NCI-H2227 (cell line): Measurements from ENCODE around the gene NXPH1.

Experiments
- DNase-seq: peaks from one replicate; lab custom pipeline; 2025; ENCODE audit not compliant: unreplicated experiment; lab: John Stamatoyannopoulos, UW

Gene NXPH1

DNA sequence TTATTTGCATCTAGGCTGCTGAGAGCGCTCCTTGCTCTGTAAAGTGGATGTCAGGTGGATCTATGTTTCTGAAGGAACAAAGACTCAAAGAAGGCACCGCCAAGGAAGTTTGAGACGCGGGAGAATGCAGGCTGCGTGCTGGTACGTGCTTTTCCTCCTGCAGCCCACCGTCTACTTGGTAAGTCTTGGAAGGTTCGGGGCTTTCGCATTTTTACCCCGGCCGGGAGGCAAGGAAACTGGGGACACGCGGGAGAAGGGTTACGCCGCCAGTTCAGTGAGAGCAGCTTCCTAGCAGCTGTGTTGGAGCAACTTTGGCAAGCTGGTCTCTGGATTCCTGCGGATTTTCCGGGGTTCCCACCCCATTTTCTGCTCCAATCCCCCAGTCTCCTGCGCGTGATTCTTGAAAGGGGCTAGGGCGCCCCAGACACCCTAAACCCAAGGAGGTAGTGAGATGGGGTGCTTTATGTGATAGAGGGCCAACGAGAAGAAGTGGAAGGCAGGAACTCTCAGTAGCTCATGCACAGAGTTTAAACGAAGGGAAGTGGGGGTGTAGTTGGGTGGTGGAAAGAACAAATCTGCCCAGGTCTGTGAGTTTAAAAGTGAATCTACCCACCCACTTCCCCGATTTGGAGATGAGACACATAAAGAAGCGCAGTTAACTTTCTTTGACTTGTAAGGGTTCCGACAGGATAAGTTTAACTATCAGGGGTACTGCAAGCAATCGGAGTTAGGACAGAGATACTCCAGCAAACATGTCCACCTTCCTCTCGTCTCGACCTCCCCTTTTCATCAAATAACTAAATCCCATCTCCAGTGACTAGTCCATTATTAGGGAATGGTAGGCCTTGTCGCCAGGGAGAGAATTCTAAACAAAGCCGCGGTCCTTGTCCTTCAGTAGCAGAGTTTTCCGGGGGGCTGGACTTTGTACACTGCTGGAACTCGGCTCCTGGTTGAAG lies 2.5 kb downstream of the NXPH1 start:
- DNase-seq: no peak

DNA sequence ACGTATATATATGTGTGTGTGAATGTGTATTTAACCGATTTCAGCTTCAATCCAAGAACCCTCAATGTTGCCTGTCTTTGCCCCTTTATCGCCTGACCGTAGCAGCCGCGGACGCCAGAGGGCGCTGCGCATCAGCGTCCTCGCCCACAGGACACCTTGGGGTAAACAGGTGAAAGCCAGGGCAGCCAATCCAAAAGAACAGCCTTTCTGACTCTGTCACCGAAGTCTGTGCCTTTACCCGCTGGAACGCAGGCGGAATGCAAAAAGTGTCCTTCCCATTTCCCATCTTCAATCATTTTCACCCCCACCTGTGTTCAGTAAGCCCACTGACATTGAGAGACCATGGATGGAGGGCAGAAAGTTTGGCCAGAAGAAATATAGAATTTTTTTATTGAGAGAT lies 3.6 kb downstream of the NXPH1 start:
- DNase-seq: no peak

DNA sequence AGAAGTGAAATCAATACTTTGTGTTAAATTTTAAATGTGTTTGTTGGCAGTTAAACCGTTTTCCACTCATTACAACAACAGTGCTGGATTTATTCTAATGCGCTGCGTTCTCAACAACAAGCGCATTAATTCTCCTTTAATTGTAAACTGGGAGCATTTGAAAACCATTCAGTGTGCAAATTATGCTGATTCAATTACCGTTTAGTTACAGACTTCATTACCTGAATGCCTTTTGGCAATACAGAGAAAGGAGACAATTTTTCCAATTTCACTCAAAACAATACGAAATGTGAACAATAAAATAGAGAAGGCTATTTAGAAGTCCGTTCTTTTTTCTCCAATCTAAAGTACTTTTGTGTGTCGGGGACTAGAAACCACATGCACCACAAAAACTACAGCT lies 4.2 kb downstream of the NXPH1 start:
- DNase-seq: no peak

DNA sequence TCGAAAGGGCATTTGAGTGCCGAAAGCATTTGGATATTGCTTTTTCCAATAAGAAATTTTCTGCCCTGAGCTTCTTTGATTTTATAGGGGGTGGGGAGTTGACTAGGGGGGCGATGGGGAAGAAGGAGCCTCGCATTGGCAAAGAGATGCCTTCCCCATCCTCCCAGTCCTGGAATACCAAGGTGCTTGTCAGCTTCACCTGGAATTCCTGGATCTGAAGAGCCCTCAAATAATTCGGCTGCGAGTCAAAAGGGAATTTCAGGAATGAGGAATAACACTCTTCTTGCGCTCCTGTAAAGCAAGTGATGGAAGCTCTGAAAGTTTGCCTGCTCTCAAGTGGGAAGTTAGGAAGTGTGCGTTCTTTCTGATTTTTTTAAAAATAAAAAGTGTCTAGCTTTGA lies 7.3 kb downstream of the NXPH1 start:
- no peak for DNase-seq

DNA sequence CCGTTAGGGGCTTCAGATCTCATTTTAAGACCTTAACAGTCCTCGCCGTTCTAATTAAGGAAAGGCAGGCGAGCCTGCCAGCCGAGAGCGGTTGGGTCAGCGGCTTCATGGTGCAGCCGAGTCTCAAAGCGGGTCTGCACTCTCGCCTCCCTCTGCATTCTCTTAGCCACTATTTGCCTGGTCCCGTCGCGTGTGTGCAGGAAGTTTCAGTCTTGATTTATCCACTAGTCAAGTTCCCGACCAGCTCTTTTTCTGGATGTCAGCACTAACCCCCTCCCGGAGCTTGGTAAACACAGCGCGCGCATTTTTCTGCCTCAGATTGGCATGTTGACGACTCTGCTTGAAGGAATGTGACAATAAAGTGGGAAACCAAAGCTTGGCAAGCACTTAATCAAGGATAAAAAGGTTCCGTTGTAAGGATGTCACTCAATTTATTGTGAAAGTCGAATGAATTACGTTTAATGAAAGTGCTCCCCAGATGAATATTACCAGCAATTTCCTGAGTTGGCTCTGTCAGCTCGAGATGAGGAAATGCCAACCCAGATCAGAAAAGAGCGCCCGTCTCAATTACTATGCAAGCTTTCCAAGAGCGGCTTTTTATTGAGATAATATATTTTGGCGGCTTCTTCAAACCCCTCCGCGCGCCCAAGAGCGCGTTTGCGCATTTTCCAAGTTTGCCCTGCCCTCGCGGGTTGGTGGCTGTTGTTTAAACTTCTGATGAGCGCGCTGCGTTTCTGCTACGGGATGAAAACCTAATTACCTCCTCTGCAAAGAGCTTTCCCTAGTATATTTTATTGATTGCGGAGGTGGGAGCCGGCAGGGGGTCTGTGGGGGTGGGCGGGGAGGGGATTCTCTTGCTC lies 7.9 kb downstream of the NXPH1 start:
- peak; percentile 71 for DNase-seq

DNA sequence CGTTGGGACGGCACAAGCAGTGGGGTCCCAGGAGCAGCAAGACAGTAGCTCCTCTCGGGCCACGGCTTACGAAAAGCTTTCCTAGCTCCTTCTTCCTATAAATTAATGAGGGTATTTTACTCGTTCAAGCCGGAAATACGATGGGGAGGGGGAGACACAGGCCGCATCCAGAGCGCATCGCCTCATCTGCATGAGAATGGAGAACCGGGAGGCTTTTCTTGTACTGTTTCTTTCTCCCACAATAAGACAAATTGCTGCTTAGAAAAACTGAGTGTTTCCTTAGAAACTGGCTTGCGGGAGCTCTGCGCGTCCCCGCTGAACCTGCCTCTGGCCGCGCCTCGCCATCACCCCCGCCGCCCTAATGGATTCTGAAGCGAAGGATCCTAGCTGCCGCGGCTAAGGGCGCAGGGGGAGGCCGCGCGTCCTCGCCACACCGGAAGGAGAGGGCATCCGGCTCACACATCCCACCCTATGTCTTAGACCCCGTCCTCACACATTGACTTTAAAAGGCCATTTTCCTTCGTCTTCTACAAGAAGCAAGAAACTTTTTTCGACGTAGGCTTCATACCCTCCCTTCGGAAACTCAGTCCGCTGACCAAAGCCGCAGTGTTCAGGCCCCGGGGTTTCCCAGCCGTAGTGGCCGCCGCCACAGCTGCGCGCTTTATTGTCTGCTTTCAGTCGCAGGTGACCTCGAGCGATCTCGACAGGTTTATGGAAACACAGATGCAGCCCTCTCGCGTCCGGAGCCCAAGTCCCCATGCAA lies 8.8 kb downstream of the NXPH1 start:
- DNase-seq: peak; percentile 77

DNA sequence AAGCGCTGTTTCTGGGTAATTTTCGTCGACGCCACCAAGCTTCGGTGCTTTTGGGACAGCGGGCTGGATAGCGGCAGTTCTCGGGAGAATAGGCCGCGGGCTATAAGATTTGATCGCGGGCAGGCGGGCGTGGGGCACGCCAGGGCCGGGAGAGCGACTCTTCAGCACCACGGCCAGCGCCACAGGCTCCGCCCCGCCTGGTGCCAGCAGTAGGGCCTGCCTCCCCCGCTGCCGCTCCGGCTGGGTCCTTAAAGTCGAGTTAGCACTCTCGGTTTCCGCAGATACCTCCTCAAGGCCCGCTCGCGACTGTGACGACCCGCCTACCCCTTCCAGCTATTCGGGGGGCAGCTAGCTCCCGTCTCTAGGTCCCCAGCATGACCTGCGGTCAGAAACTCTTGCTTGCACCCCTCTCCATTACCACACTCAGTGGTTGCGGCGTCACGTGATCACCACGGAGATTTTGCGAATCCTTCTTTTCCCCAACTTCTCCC lies 9.4 kb downstream of the NXPH1 start:
- peak; percentile 81 for DNase-seq

DNA sequence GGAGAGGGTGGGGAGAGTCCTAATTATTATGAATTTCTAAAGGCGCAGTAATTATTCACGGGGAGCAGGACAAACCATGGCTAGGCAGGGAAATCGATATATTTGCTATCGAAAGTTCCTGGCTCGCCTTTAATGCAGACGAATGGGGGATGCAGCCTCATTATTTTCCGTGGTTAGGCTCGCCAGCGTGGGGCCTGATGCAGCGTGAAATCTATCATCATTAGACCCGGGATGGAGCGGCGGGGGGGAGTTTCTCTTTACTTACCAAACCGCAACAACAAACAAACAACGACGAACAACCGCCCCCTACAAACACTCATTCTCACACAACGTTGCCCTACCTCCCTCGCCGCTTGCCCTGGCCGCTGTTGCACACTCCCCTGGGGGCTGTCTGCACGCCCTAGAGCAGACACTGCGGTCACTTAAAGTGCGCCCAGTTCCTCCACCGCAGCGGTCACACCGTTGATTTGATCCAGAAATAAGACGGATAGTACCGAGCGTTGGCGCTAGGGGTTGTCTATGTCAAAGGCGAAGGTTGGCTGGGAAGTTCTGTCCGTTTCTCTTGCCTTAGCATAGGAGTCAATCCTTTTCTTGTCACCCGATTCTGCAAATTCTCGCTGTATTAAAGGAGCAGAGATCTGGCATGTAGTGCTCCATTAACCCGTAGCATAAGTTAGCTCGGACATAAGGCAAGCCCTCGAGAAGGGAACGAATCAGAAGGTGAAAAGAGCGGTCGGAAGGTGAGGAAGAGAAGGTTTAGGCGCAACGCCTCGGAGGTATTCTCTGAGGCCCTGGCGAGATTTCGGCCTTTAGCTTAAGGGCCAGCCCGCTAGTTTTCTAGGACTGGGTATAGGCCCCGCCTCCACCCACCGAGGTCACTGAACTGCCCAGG lies 10.4 kb downstream of the NXPH1 start:
- peak; percentile 84 for DNase-seq

DNA sequence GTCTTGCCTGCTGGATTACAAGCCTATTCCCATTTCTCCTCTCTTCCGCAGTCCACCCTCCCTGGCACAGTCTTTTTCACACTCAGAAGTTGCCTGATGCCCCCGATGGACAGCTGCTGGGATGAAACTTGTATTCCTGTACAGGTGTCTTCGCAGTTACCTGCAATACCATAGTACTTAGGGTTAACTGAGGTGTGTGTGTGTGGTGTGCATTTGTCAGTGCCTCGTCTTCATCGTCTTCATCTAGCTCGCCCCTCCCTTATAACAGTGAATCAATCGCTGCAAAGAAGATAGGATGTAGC lies 11.0 kb downstream of the NXPH1 start:
- no peak for DNase-seq

DNA sequence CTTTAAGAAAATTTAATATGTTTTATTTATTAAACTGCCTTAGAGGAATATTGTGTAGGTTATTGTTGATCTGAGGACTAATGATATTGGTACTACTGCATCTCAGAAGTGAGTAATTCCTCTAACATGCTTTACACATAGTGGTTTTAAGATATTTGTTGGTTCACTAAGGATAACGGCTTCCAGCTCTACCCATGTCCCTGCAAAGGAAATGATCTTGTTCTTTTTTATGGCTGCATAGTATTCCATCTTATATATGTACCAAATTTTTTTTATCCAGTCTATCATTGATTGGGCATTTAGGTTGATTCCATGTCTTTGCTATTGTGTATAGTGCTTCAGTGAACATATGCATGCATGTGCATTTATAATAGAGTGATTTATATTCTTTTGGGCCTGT lies 20.1 kb downstream of the NXPH1 start:
- DNase-seq: no peak

DNA sequence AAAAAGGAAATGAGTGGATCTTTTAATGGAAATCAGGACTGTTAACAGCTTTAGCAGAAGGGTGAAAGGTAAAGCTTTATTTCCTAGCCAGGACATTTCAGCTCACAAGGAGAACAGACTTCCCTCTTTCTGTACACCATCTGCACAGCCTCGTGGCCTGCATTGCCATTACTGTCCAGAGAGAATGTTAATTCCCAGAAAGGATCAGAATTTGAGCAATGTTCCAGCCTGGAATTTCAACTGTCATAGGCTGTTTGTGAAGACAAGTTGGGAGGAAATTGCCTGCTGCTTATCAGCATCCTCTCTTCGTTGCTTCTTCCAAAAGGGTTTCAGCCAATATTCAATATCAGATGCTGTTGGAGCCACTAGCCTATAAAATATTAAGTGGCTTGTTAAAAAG lies 22.0 kb downstream of the NXPH1 start:
- no peak for DNase-seq

DNA sequence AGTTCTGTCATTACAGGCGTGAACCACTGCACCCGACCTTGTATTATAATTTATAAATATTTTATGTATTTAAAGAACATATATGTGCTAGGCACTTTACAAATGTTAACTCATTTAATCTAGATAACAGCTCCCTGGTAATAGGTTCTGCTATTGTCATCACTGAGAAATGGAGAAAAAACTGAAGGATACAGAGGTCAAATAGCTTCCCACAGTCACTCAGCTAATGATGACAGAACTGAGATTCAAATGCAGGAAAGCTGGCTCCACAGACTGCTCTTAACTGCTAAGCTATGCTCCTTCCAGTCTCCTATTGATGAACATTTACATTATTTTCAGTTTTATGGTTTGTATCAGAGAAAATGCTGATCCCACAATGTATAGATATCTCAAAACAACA lies 28.9 kb downstream of the NXPH1 start:
- DNase-seq: no peak

DNA sequence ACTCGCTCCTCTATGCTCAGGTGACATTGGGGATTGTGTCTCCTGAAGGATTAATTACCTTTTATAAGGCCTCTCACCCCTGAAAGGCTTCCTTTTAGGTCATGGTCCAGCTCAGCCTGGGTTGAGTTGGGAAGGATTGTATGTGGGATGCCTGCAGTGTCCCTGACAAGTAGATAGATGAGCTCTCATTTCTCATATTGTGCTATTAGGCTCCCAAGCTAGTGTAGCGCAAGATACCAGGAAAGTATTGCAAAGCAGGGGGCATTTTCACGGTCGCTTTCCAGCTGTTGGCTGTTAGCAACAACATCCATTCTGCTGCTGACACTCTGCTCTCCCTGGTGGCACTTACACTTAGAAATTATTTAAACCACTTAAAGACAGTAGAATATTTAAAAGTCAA lies 31.9 kb downstream of the NXPH1 start:
- DNase-seq: peak; percentile 25

DNA sequence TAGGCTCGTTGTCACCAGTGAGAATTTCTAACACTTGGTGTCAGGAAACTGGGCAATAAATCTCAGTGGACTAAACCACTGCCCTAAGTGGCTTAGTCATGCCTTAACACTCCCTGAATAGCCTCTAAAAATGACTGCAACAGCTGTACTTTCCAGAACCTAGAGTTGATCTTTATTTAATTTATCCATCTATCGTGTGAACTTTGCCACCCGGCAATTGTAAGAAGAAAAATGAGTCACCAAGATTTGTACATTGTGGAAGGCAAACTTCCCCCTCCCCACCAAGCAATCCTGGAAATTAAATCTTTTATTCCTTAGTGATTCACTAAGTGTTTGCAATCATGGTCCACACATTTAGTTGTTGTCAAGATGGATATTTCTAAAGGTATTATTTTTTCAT lies 47.1 kb downstream of the NXPH1 start:
- DNase-seq: peak; percentile 85

DNA sequence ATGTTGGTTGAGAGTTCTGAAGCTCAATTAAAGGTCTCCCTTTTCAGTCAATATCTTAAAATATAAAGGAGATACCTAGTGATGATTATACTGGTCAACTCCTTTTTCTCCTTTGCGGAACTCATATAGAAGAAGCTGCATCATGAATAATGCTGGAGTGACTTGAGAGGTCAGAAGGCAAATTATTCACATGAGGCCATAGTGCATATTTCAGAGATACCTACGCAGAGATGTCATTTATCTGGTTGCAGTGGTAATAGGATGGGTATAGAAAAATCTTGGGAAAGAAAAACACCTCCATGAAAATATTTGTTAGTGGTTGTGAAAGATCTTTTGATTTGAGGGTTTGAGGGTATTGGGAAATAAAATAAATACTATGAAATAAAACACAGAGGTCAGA lies 47.7 kb downstream of the NXPH1 start:
- DNase-seq: peak; percentile 62

DNA sequence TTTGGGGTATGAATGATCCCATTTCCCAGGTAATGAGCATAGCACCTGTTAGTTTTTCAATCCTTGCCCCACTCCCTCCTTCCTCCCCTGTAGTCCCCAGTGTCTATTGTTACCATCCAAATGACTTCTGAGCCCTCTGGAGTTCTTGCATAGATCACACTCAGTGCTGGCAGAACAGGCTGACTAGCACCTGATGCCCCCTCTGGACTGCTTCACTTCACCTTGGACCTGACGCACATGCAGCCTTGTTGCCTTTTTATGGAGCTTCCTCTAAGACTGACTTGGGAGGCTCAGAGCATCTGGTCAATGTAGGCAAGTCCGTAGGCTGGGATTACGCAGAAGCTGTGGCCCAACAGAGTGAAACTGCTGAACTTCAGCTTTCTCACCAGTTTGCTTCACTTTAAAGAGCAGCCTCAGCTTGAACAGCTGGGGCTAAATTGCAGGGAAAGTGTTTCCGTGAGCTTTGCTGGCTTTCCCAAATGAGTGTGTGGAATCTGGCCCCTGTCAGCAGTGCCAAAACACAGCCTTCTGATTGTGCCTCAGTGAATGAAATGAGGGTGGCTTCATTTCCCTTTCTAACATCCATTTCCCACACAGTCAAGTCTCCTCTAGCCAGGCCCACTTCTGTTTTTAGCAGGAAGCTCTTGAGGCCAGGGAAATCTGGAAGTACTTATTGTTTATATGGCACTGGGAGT lies 48.5 kb downstream of the NXPH1 start:
- peak; percentile 49 for DNase-seq

DNA sequence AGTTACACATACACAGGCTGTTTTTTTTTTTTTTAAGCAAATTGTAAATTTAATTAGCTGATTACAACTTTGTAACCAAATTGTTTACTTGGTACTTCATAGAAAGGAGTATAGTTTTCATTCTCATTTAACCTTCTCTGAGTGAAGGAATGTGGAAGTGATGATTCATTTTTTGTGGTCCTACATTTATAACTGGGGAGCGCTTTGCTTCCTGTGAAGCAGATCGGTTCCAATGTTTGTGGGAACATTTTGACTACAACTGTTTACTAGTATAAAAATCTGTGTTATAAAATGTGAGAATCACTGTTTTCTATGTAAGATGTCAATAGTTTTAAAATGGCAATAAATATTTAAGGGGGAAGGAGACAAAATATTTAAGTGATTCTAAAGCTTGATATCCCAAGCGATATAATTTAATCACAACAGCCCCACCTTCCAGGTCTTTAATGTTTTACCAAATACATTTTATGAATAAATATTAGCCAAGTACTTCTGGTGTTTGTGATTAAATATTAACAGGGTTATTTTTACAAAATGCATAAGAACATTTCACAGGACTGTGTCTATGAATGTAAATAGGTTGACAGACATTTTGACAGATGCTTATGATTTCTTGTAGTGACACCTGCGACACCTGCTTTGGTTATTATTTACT lies 57.1 kb downstream of the NXPH1 start:
- no peak for DNase-seq

DNA sequence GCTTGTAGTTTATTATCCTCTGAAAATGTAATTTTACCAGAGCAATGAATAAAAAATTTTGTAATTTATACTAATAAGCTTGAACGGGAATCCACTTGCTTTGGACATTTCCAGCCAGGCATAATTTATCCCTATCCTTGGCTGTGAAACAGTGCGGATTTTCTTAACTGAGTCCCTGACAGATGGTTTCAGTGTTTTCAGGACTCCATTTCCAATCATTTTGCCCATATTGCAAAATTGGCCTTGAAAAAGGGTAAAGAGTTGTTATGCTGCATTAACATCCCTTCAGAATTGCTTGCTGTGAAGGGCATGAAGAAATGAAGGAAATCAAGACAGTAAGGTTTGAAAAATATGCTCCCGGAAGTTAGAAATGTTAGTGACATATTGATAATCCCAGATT lies 57.7 kb downstream of the NXPH1 start:
- DNase-seq: no peak
